GM12872 (cell line): Measurements from ENCODE around the gene OR2V1.

Source experiments
- CTCF ChIP-seq: IDR thresholded peaks from 3 replicates; pipeline ENCODE4 v1.5.1; 2011; ENCODE audit warnings: low read depth, mild to moderate bottlenecking, low read length, moderate library complexity; ENCODE audit not compliant: insufficient read depth

The OR2V1 gene

GRCh38 chr5:181130832-181131496 is at the start of gene OR2V1:
Gene OR2V1, minus strand, starts transcription at chr5:181131169. Its CDS starts 5,865 bp downstream, at chr5:181125304.
- TF ChIP-seq CTCF = no peak

DNA sequence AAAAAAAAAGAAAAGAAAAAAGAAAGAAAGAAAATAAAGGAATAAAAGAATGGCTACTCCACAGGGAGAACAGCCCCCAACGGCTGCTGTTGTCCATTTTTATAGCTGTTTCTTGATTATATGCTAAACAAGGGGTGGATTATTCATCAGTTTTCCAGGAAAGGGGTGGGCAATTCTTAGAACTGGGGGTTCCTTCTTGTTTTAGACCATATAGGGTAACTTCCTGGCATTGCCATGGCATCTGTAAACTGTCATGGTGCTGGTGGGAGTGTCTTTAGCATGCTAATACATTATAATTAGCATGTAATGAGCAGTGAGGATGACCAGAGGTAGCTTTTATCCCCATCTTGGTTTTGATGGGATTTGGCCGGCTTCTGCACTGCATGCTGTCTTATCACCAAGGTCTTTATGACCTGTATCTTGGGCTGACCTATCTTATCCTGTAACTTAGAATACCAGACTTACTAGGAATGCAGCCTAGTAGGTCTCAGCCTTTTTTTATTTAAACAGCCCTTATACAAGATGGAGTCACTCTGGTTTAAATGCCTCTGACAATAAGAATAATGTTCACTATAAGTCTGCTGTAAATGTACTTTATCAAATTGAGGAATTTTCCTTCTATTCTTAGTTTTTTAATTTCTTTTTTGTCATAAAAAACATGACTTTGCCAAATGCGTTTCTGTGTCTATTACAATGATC is 45.4 kb upstream of the OR2V1 start:
- no peak for TF ChIP-seq CTCF

DNA sequence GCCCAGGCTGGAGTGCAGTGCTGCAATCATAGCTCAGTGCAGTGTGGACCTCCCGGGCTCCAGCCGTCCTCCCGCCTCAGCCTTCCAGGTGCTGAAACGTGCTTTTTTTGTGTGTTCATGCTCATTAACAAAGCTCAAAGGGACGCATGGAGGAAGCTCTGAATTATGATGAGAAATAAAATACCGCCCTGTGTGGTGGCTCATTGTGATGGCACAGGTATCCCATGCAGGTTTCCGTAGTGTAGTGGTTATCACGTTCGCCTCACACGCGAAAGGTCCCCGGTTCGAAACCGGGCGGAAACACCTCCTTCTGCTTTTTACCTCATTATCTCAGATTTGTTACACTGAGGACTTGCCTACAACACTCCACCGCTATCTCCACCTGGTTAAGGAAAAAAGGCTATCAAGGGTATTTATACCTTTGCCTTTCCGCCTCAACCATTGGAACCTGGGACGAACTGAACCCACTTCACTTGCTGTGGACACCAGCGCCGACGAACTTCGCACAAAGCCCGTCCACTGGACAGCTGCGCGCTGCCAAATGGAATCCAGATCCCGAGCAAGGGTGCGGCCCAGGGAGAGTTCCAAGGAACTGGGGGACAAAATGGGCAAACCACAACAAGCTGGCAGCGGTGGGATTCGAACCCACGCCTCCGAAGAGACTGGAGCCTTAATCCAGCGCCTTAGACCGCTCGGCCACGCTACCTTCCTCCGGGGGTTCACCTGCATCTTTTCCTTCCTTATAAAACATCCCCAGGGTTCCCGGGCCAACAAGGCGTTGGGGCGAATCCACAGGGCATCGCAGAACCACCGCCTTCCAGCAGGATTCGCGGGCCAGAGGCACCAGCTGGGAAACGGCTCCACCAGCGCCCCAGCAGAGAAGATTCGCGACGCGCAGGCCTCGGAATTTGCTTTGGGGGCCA is 42.7 kb upstream of the OR2V1 start:
- TF ChIP-seq CTCF = no peak

GRCh38 chr5:181173027-181173419 is 42.1 kb upstream of the OR2V1 start:
- TF ChIP-seq CTCF = peak; percentile 47

DNA sequence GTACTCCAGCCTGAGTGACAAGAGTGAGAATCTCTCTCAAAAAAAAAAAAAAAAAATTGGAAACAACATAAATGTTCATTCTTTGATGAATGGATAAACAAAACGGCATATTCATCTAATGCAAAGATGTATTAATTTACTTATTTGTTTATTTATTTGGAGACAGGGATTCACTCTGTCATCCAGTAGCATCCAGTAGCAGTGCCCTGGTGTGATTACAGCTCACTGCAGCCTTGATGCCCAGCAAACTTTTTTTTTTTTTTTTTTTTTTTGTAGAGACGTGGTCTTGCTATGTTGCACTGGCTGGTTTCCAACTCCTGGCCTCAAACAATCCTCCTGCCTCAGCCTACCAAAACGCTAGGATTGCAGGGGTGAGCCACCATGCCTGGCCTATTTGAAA is 40.8 kb upstream of the OR2V1 start:
- no peak for TF ChIP-seq CTCF

DNA sequence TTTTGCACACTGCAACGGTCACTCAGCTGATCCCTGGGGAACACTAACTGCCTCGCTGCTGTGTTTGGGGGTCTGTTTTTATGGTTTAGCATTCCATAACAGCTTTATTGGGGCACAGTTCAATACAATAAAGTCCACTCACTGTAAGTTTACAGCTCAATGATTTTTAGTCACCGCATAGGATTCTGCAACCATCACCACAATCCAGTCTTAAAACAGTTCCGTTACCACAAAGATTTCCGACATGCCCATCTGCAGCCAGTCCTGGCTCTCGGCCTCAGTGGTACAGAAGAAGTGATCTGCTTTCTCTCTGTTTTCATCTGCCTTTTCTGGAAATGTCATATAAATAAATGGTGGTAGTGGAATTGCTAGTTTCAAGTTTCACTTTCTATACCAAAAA is 40.0 kb upstream of the OR2V1 start:
- no peak for TF ChIP-seq CTCF

DNA sequence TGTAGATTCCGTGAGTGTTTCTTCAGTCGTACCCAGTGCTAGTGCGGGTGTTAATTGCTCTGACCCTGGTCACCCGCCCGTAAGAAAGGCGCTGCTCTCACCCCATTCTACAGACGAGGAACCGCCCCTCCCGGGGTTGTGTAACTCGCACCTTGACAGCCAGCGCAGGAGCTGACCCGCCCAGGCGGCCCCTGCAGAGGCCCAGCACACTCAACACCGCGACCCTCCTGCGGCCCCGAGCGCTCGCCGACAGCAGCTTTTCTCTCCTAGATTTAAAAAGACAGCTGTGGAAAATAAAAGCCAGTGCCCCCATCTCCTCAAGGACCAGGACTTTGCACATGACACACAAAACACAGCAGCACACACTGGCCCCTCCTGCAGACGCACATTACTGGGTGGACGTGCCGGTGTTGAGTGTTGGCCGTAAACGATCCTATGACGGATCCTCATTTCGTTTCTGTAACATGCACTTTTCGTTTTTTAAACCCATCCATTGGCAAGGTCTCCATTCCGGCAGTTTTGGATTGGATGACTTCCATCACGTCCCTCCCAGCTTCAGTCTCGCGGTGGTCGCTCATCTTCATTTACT is 39.4 kb upstream of the OR2V1 start:
- TF ChIP-seq CTCF = no peak
